SK-N-SH (cell line): ENCODE data around the gene PRF1.

Source experiments
- EP300 ChIP-seq, 2 experiments: IDR thresholded peaks; 2 replicates each; pipeline versions ENCODE4 v1.4.0 to v1.6.1; 2012; ENCODE audit warnings: borderline replicate concordance in 1 of 2, low read depth in 1 of 2, low read length in 1 of 2
- JUND ChIP-seq: IDR thresholded peaks from 2 replicates; pipeline ENCODE4 v1.4.0; 2012
- TF ChIP-seq, protein P1 (sequence below): fragments of 200-600 bp; sonication (generic); IDR thresholded peaks from 2 replicates; pipeline ENCODE4 v1.6.1; 2017; ENCODE audit warnings: antibody characterized with exemption, mild to moderate bottlenecking, moderate library complexity

DNA sequence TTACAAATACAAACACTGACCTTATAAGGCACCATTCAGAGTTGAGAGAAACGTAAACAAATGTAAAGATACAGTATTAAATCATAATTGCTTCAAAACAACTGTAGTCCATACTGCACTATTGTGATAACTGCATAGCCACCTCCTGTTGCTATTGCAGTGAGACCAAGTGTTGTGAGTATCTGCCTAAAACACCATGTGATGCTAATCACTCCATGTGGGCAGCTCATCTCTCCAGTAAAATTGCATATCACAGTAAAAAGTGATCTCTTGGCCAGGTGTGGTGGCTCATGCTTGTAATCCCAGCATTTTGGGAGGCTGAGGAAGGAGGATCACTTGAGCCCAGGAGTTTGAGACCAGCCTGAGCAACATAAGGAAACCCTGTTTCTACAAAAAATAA is 26.8 kb upstream of the PRF1 start:
- TF ChIP-seq, protein P1, sequence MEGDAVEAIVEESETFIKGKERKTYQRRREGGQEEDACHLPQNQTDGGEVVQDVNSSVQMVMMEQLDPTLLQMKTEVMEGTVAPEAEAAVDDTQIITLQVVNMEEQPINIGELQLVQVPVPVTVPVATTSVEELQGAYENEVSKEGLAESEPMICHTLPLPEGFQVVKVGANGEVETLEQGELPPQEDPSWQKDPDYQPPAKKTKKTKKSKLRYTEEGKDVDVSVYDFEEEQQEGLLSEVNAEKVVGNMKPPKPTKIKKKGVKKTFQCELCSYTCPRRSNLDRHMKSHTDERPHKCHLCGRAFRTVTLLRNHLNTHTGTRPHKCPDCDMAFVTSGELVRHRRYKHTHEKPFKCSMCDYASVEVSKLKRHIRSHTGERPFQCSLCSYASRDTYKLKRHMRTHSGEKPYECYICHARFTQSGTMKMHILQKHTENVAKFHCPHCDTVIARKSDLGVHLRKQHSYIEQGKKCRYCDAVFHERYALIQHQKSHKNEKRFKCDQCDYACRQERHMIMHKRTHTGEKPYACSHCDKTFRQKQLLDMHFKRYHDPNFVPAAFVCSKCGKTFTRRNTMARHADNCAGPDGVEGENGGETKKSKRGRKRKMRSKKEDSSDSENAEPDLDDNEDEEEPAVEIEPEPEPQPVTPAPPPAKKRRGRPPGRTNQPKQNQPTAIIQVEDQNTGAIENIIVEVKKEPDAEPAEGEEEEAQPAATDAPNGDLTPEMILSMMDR = no peak
- no peak for TF ChIP-seq JUND
- TF ChIP-seq EP300 (IDR thresholded peaks at IDR 0.05; ENCODE audit: borderline replicate concordance in 1 of 2, low read depth in 1 of 2, low read length in 1 of 2) = no peak
